HG02884 (cell line): ENCODE results near the gene PCDH9.
"Not testable (repeated sequence)": the region's sequence is repeated elsewhere in the genome, so short reads cannot be mapped to it uniquely, and the experiment has no call there.

Experiments used
- ATAC-seq: cut with Tn5 transposase; IDR thresholded peaks from one replicate; pipeline ENCODE4 v1.9.1; 2021; ENCODE audit warnings: mild to moderate bottlenecking, moderate library complexity; ENCODE audit not compliant: unreplicated experiment

PCDH9 gene

DNA sequence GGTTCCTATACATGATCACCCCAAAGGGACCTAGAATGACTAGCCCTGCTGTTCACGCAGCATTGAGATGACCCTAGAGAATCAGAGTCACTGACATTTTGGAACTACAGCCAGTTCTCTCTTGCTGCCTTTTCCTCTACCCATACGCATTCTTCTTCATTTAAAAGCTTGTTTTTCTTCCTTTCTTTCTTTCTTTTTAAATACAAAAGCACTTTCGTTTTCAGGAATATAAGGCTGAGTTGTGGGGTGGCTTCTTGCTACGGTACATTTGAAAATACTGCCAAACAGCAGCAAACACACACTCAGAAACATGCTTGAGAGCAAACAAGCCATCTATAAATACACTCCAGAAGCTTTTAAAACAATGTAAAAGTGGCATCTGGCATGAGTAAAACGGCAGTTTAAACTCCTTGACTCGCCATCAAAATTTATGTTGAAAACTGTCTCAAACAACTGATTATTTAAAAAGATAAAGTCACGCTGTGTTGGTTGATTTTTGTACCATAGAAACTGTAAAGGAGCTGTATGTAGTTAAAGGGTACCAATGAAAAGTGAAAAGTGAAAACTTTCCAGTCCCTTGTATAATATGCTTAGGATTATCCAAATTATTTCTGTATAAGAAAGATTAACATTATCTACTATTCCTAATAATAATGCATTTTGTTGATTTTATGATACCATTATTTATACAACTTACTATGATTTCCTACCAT lies 95.6 kb downstream of the PCDH9 start:
- ATAC-seq, result no peak

DNA sequence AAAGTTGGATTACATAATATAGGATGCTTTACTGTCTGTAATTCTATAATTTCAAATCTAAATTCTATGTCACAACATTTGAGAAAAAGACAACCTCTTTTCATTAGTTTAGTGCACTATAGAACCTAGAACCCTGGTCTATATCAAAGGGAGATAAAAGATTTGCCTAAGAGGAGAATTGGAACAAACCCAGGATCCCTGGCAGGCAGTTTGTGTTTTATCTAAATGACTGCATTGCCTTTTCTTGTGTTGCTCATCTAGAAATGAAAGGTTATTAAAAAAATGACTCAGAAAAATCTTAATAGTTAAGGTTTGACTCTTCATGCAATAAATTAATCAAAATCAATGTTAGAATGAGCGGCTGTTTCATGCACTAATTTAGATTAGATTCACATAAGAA lies 96.7 kb downstream of the PCDH9 start:
- ATAC-seq, result no peak

DNA sequence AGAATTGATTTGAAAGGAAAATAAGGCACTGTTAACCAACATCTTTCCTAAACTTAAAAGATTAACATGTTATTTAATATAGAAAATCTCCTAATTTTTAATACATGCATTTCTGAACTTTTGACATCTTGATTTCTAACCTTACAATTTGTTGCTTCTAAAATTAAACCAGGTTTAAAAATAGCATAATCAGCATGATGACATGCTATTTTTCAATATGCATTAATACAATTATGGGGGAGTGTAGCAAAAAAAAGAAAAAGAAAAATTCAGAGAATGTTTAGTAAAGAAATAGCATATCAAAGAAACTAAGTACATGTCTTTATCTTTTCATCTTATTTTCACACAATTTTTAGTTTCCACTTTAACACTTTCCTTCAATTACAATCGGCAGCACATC lies 98.7 kb downstream of the PCDH9 start:
- ATAC-seq, result no peak

DNA sequence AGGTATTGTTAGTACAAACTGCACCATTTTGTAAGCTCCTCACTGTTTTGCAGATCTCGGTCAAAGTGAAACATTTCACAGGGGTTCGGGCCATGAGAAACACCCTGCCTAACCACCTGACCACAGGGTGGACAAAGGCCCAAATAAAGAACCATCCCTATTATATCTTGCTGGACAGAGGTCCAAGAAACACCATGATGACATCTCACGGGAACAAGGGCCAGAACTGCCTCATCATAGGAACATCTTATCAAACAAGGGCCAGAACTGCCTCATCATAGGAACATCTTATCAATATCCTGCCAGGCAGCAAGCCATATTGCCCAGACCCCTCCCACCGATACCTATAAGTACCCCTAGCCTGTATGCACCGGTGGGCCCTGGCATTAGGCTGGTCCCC lies 99.7 kb downstream of the PCDH9 start:
- no peak for ATAC-seq

DNA sequence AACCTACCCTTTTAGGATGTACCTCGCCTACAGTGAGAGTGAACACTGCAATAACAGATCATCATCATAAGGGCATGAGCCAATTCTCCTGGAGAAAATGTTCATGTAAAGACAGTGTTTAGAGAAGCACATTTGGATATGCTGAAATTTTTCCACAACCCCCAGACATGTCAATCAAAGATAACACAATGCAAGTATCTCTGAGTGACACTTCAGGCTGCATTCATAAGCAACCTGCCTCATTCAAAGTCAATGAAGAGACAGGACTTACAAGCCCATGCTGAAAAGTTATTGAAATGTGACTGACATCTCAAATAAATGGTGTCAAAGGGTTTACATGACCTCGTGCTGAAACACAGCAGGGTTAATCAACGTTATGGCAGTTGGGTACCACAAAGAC lies 102.0 kb downstream of the PCDH9 start:
- ATAC-seq, result no peak

DNA sequence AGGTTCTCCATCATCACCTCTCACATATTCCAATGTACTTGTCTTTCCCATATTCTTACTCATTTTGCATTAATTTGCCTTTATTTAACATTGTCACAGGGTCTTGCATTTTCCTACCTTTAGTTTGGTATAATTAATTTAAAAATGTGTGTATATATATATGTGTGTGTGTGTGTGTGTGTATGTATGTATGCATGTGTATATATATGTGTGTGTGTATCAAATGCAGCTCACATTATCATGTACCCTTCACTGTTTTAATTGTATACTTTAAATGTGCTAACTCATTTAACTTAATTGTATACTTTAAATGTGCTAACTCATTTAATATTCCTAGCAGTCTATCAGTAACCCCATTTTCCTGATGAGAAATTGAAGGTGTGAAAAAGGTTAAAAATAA lies 104.5 kb downstream of the PCDH9 start:
- no peak for ATAC-seq

DNA sequence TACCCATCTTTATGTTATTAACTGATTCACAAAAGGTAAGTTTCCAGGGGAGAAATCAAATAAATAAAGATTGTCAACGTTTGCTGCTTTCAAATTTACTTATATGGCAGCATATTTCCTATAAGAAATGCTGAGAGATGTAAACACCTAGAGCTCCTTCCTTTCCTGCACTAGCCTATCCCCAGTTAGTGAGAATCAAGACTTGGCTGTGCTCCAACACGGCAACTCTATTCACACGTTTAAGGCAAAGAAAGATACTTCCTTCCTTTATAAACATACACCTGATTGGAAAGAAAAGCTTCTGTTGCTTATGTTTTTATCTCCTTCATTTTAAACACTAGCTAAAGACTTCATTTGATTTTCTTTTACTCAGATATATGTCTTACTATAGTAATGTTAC lies 107.0 kb downstream of the PCDH9 start:
- no peak for ATAC-seq

DNA sequence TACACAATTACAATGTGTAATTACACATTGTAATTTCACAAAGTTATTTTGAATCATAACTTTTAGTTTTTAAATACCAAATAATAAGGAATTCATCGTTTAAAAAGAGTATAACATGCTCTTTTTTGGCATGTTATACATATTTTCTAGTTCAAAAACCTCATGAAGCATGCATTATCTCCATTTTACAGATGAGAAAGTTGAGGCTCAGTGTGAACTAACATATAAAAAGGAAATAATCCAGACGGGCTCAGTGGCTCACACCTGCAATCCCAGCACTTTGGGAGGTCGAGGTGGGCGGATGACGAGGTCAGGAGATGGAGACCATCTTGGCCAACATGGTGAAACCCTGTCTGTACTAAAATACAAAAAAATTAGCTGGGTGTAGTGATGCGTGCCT lies 107.9 kb downstream of the PCDH9 start:
- no peak for ATAC-seq

DNA sequence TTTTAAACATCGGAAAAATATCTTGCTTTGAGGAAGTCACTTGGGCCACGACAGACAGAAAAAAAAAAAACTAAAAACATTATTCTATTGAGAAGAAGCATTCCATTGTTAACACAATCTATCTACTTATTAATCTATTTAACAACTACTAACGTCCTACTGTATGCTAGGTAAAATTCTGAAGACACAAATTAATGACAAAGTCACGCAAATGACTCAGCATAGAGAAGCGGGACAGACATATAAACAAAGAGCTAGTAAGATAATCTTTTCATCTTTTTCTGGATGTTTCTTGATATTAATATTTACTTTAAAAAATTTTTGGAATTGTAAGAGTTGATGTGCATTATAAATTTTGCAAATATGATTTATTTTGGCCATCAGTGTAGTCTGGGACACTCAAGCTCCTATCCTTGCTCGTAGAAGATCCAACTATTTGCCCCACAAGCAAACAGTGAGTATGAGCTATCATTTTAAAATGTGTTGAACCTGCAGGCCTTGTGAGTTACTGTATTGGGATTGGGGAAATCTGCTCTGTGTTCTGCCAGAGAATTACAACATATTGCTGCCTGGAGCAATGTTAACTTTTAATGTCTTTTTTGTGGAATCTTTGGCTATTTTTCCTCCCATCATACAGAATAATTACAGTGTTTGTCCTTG lies 109.1 kb downstream of the PCDH9 start:
- ATAC-seq, result no peak

DNA sequence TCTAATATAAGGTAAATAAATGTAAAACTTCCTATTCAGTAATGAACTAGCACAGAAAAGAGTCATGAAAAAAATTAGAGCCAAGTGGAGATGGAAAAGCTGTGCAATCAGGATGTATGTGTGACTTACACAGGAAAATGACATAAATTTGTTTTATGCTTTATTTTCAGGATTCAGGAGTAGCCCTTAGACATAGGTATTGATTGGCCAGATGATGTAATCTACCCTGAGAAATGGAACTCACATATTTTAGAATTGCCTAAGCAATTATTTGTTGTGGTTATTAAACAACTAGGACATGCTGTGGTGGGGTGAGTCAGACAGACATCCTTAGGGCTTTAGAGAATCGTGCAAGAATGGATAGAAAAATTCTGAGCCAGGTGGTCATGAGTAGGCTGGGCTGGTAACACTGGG lies 110.6 kb downstream of the PCDH9 start:
- no peak for ATAC-seq

DNA sequence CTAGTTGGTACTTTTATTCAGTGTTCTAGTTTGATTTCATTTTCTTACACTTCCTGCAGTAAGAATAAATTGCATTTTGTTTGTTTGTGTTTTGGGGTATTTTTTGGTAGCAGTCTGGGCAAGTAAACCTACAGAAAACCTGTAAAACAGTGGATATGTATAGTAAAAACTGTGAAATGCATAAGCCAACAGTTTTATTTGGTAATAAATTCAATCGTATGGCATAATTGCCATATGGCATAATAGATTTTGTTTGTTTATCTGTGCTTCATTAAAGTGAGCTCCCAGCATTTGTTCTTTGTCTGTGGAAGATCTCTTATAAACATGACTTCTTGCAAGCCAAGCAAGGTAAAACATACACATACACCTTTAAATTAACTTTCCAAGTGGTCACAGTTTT lies 111.9 kb downstream of the PCDH9 start:
- ATAC-seq, result no peak

DNA sequence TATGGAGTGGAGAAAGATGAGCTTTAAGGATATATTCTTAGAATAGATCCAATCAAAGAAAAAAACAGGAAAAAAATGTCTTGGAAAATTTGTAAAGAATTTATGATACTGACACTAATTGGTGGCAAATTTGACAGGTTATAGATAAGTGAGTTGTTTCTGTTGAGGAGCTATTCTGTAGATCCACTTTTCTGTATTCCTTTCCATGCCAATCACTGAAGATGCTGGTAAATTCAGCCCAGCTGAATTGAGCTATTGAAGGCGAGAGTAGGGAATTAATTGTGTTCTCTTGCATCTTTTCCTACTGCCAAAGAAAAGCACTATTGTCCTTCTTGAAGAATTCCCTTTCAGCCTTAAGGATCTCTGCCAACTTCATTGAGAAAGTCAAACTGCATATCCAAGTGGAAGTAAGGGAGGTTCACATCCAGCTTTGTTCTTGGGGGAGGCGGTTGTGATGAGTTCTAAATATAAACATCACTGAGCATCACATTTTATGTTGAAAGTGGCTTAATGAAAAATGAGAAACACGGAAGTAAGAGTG lies 113.1 kb downstream of the PCDH9 start:
- no peak for ATAC-seq

DNA sequence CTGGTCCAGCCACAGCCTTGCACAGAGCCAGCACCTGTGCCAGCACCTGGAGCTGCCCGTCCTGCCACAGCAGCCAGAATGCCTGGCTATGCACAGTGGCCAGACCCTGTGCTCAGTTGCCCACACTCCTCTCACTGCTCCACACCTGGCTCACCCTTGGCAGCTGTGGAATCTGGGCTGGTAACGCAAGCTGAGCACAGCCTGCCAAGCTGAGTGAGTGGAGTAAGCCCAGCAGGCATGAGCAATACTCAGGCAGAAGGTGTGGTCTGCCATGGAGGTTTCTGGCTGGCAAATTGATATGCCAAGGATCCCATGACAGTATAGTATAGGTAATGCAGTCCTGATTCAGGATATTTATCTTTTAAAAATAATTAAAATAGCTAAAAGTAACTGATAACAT lies 122.2 kb downstream of the PCDH9 start:
- no peak for ATAC-seq

DNA sequence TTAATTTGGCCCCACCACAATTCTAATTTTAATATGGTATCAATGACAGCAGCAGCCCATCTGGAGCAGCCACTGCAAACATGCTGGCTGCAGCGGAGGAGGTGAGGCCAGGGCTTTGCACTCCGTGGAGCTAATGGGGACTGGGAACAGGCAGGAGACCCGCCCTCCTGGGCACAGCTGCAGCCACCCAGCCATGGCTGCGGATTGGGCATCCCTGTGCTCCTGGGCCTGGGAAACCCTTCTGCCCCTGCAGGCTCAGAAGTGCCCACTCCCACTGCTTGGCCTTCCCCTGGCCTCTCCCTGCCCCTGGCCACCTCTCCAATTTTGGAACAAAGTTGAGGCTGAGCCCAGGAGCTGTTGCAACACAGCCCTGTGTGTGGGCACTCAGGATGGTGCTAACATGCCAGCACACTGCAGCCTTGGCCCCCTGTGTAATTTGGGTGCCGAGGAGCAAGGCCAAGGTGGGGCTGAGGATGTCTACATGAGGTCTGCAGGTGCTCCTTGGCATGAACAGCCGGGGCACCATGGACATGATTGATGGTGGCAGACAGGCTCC lies 123.6 kb downstream of the PCDH9 start:
- ATAC-seq, result no peak

DNA sequence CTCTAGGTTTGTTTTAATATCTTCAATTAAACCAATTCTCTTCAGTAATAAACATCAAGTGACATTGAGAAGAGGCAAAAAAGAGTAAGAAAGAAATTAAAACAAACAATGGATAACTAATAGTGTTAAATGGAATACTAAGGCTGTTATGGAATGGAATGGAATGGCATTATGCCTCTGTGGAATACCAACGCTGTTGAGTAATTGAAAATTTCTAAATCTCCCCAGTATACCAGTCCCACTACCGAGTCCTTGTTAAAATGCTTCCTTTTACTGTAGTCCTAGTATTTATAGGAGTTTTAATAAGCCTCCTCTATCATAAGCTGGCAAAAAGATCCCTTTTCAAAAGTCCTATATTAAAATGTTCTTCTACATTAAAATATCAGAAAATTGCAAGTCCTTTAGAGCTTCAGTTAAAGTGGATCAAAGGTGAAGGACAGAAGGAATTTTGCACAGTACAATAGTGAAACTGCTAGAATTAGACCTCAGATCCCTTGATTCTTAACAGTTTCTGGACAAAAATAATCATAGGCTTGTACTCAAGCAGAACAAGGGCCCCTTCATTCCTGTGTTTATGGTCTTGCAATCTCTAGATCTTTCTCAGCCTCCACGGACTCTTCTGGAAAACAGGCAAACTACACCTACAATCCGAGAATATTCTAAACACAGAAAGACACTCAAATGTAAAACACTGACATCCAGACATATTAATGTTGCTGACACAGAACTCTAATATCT lies 128.2 kb downstream of the PCDH9 start:
- no peak for ATAC-seq

DNA sequence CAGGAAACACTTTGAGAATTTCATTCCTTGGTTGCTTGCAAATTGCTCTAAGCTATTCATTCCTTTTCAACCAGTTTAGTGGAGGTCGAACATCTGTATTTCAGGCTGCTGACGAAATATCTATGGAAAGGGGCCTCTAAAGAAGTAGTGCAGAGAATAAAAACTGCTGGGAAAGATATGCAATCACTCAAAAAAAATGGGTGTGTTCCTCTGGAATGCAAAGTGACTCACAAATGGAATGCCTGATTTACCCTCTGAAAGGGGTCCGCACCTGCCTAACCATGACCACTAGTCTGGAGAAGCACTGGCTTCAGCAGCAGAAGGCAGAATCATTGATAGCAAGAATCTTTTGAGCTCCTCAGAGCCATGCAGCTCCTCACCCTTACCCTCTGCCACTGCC lies 129.4 kb downstream of the PCDH9 start:
- ATAC-seq, result no peak

DNA sequence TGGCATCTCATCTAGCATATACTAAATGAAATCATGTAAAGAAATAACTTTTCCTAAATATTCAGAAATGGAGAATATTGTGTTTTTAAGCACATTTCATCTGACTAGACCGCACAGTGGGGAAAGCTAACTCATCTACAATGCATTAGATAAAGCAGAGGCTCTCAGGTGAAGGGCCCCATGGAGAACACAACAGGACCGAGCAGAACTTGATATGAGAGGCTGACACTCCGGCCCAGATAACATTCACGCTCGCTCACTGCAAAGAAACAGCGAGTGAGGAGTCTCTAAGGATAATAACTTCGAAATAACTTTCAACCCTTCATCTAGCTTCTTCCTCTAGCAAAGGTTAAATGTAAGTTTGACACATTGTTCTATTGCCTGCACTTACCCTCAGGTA lies 130.6 kb downstream of the PCDH9 start:
- ATAC-seq, result no peak

DNA sequence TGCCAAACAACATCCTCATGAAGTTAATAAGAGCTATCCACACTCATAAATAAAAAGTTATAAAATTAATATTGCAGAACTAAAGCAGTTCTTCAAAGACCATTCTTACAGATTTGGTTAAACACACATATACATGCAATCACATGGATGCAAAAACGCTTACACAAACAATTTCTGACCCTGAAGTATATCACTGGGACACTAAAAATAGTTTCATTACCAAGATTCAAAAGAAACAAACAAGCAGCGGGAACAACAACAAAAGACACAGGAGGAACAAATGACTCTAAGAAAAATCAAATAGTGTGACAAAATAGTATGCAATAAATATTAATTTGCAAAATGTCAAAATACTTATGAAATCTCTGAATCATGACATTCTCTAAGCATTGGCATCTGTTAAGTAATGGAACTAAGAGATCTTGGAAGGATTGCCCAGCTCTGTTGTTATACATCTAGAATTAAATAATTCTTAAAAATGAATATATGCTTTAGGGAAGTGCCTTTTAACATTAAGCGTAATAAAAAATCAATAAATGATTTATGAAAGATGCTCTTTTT lies 132.2 kb downstream of the PCDH9 start:
- ATAC-seq, result no peak

DNA sequence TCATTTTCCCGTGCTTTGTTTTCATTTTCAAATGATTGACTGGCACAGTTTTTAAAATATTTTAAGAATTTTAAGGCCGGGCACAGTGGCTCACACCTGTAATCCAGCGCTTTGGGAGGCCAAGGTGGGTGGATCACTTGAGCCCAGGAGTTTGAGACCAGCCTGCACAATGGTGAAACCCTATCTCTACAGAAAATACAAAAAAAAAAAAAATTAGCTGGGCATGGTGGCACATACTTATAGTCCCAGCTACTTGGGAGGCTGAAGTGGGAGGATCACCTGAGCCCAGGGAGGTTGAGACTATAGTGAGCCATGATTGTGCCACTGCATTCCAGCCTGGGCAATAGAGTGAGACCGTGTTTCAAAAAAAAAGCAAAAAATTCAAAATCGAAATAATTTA lies 133.2 kb downstream of the PCDH9 start:
- ATAC-seq, result not testable (repeated sequence)

DNA sequence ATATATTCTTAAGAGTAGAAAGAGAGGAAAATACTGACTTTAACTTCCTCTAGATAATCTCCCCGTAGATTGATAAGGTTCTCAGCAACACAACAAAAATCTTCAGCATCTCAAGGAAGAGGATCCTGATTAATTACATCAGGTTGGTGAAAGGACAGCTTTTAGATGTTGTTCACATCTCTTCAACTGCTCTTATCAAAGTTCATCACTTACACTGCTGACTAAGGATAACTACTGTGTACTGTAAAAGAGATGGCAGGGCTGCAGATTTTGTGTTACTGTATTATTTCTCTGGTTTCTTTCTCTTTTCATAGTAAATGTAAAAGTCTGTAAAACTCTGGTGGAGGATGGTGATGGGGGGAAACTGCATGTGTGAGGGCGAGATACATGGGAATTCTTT lies 133.7 kb downstream of the PCDH9 start:
- ATAC-seq, result no peak

DNA sequence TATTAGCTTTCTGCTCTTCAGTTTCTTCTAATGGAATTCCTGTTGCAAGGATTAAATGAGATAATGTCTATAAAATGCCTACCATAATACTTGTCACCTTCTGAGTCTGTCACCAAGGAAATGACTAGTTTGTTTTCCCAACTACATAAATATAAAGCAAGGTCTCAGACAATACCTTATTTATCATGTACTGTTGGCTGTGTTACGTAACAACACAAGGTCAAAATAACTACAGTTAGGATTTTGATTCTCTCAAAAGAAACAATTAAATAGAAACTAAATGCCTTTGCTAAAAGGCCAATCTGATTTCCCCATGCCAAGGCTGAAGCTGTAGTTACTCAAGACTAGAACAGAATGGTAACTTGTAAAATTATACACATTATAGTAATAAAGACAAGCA lies 134.5 kb downstream of the PCDH9 start:
- ATAC-seq, result no peak
